ENCODE results near the gene NTM.

Gene NTM

DNA sequence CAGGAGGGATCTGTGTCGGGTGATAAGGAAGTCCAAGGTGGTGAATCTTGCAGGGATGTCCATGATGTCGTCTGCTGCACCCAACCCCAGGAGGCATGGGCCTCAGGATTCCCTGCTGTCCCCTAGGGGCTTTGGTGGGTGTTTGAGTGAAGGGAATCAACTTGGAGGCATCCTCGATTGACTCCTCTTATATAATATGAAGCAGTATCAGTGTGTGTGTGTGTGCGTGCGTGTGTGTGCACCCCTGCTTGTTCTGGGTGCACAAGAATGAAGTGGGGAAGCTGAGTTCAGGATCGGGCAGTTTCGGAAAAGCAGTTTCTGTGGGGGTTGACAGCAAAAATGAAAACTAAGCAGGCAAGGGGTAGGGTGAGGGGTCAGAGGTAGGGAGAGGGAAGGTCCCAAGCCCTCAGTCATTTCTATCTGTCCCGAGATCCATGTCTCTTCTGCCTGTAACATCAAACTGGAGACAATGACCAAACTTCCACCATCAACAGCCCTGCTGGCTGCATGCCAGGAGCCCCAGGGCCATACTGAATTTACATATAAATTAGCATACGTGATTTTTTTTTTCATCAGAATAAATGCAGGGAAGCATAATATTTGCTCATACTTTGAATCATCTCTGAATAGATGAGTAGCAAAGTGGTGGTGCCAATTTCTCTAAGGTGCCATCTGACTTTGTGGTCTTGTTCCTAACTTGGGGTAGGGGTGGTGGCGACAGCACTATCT lies 2.0 kb downstream of the NTM start:
- H3K4me3 ChIP-seq (ENCODE audit: low read depth, low read length): no peak overlapping the region
- in situ Hi-C loops (cut with HindIII; ENCODE audit: low sequenced_read_pairs): no loop called here
- TF ChIP-seq, protein P1, sequence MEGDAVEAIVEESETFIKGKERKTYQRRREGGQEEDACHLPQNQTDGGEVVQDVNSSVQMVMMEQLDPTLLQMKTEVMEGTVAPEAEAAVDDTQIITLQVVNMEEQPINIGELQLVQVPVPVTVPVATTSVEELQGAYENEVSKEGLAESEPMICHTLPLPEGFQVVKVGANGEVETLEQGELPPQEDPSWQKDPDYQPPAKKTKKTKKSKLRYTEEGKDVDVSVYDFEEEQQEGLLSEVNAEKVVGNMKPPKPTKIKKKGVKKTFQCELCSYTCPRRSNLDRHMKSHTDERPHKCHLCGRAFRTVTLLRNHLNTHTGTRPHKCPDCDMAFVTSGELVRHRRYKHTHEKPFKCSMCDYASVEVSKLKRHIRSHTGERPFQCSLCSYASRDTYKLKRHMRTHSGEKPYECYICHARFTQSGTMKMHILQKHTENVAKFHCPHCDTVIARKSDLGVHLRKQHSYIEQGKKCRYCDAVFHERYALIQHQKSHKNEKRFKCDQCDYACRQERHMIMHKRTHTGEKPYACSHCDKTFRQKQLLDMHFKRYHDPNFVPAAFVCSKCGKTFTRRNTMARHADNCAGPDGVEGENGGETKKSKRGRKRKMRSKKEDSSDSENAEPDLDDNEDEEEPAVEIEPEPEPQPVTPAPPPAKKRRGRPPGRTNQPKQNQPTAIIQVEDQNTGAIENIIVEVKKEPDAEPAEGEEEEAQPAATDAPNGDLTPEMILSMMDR (IDR thresholded peaks at IDR 0.05; ENCODE audit: low read depth, low read length): no peak
- DNase-seq (ENCODE audit: low read depth, low spot score): no peak

DNA sequence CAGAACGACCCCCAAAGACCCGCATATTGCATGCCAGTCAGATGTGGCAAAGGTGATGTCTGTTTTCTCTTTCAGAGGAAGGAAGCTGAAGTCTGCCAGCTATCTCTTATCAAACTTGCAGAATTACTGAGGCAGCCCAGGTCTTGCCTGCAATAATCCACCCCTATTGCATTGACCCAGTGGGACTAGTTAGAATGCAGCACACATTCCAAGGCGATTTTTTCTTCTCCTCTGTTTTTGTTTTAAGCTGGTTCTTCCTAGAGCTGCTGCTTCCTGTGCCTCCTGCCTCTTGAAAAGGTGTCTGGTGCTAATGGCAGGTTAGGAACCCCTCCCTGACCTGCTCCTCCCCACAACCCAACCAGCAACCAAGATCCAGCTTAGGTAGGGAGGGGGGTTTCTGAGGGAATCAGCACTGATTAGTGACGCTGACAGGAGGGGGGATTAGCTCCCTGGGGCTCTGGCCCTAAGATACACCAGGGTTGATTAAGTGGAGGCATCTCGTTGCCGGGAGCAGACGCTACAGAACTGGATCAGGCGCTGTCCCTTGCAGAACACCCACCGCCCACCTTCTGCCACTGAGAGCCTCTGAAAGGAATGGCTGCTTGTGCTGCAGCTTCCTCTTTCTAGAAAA lies 2.8 kb downstream of the NTM start:
- no peak overlapping the region for H3K4me3 ChIP-seq (ENCODE audit: low read depth, low read length)
- DNase-seq (ENCODE audit: low read depth, low spot score): no peak
- TF ChIP-seq, protein P1 (IDR thresholded peaks at IDR 0.05; ENCODE audit: low read depth, low read length): no peak
- in situ Hi-C loops (cut with HindIII; ENCODE audit: low sequenced_read_pairs): no loop called here

DNA sequence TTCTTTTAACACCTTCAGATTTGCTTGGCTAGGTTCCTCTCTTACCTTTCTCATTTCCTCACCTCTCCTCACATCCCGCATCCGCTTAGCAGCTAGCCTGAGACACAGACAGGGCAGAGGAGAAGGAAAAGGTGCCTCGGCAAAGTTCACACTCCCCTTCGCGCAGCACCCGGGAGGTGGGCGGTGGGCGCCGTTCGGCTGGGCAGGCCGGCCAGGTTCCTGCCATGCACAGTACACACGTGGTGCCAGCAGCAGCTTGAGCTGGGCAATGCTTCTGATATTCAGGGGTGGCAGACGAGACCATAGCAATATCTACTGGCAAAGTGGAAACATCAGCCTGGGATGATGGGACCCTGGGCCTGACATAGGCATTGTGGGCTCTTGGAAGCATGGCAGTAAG lies 3.3 kb downstream of the NTM start:
- in situ Hi-C loops (cut with HindIII; ENCODE audit: low sequenced_read_pairs): no loop called here
- no peak for DNase-seq (ENCODE audit: low read depth, low spot score)
- TF ChIP-seq, protein P1 (IDR thresholded peaks at IDR 0.05; ENCODE audit: low read depth, low read length): no peak
- no peak overlapping the region for H3K4me3 ChIP-seq (ENCODE audit: low read depth, low read length)

DNA sequence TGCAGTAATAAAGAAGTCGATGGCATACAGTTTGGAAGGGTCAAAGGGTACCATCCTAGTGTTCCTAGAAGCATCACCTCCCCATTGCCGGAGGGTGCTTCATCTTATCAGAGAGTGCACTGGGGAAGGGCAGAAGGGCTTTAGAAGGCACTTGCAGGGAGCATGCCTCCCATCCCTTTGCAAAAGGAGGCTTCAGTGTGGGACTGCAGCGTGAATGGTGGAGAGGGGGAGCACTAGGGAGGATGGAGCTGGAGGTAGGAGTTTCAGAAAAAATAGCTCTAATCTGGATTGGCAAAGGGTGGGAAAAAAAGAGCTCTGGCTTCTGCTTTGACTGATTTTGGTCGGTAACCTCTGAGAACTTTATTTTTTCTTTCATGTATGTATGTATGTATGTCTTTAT lies 5.0 kb downstream of the NTM start:
- in situ Hi-C loops (cut with HindIII; ENCODE audit: low sequenced_read_pairs): no loop called here
- H3K4me3 ChIP-seq (ENCODE audit: low read depth, low read length): no peak overlapping the region
- DNase-seq (ENCODE audit: low read depth, low spot score): no peak
- TF ChIP-seq, protein P1 (IDR thresholded peaks at IDR 0.05; ENCODE audit: low read depth, low read length): no peak

DNA sequence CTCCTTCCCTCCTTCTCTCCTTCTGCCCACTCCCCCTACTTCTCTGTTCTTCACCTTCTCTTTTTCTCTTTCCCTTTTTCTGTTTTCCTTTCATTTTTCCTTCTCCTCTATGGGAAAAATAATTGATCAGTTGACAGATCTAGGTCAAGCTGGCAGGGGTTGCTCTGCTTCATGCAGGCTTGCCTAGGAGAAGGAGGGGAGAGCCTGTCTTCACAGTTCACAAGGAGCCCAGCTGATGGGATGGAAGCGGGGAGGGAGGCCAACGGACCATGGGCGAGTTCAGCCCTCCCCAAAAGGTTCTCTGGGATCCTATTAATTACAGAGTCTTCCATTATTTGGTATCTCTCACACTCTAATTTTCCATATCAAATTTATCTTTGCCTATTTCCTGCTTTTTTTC lies 5.5 kb downstream of the NTM start:
- DNase-seq (ENCODE audit: low read depth, low spot score): no peak
- H3K4me3 ChIP-seq (ENCODE audit: low read depth, low read length): no peak overlapping the region
- in situ Hi-C loops (cut with HindIII; ENCODE audit: low sequenced_read_pairs): no loop called here
- TF ChIP-seq, protein P1 (IDR thresholded peaks at IDR 0.05; ENCODE audit: low read depth, low read length): no peak

DNA sequence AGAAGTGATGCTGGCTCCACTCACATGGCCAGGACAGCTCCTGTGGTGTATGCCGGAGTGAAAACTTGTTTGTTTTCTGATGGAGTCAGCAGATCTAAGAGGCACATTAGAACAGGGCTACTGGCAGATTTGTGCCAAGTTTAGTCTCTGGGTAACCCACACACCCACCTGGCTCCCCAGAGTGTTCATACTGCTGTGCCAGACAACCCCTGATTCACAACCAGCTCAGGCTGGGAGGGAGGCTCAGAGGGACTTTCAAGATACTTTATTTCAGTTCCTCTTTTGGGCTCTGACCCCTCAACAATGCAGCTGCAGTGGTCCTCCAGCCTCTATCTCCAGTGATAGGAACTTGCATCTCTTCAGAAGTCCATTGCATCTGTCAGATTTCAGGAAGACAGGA lies 8.5 kb downstream of the NTM start:
- TF ChIP-seq, protein P1 (IDR thresholded peaks at IDR 0.05; ENCODE audit: low read depth, low read length): no peak
- no peak for DNase-seq (ENCODE audit: low read depth, low spot score)
- in situ Hi-C loops (cut with HindIII; ENCODE audit: low sequenced_read_pairs): no loop called here
- H3K4me3 ChIP-seq (ENCODE audit: low read depth, low read length): no peak overlapping the region

Data from astrocyte of the spinal cord (primary cell).